GM12873 (cell line): ENCODE results near the gene APBA1.

ENCODE experiments used
- TF ChIP-seq, protein P1 (sequence below): IDR thresholded peaks from 2 replicates; pipeline ENCODE4 v1.5.1; 2012; ENCODE audit warnings: low read depth, mild to moderate bottlenecking, moderate library complexity, low read length, control low read depth; ENCODE audit not compliant: insufficient read depth; ENCODE audit errors: missing control alignments

APBA1 gene

DNA sequence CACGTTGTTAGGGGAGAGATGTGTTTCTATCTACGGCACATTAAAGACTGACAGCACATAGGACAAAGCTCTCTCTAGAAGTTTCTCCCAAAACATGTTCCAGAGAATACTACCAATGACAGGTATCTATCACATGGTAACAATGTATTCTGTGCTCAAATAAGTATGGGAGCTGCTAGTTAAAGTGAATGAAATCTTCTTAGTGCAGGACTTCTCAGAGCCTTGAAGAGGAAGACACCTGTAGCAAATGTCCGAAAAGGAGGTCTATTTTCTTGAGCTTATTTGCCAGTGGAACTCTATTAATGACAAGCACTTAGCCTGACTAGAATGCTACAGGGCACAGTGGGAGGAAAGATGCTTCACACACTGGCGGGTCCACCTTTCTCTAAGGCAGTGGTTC, 209.8 kb downstream of the APBA1 start:
- TF ChIP-seq, protein P1, sequence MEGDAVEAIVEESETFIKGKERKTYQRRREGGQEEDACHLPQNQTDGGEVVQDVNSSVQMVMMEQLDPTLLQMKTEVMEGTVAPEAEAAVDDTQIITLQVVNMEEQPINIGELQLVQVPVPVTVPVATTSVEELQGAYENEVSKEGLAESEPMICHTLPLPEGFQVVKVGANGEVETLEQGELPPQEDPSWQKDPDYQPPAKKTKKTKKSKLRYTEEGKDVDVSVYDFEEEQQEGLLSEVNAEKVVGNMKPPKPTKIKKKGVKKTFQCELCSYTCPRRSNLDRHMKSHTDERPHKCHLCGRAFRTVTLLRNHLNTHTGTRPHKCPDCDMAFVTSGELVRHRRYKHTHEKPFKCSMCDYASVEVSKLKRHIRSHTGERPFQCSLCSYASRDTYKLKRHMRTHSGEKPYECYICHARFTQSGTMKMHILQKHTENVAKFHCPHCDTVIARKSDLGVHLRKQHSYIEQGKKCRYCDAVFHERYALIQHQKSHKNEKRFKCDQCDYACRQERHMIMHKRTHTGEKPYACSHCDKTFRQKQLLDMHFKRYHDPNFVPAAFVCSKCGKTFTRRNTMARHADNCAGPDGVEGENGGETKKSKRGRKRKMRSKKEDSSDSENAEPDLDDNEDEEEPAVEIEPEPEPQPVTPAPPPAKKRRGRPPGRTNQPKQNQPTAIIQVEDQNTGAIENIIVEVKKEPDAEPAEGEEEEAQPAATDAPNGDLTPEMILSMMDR, result no peak

DNA sequence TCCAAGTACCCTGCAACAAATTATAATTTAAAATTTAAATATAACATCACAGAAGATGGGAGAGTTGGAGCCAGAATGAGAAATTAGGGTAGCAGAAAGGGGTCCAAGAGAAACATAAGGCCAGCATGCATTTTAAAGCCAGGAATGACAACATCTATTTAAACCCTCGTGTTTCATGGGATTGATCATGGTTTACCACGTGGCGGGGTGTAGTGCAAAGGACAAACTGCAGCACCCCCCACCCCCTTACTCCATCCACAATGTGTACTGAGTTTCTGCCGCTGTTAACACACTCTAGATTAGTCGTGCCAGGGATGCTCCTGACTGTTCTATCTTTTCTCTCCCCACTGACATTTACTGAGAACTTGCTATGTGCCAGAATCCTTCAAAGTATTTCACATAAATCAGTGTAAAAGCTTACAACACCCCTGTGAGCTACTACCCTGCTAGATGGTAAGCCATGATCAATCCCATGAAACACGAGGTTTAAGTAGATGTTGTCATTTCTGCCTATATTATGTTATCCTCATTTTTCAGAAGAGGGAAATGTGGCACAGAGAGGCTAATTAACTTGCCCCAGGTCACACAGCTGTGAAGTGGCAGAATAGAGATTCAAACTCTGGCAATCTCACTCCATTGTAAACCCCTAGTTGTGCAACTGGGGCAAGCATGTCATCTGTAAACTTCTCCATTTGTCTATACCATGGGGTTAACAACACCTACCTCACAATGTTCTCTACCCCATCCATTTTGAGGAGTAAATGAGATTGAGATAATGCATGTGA, 210.9 kb downstream of the APBA1 start:
- TF ChIP-seq, protein P1, result no peak

DNA sequence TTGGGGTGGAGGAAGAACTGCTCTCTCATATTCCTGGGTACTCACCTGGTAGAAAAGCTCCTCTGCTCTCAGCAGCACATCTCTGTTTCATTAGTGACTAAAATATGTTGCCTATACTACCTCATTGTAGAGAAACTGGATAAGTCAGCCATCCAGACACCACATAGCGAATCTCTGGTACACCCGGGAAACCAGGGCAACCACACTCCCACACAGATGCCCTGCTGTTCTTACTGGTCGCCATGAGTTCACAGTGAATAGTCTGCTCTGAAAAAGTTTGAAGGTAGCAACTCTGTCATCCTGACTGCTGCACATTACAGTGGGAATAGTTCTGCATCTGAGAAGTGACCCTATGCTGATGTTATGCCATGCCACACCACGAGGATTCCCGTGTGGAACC, 212.2 kb downstream of the APBA1 start:
- TF ChIP-seq, protein P1, result no peak

DNA sequence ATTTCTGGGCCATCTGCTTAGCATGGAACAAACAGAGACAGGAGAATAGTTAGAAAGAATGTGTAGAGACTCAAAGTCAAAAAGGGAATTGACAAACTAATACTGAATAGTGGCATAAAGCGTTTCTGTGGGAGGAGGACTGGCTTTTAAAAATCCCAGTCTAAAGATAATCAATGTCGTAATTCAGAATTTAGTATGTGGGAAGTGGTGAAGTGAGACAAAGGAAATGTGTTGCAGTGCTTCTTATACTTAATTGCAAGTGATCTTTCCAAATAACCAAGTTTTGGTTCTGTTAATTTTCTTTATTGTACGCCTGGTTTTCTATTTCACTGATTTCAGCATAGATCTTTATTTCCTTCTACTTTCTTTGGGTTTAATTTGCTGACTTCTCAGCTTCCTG, 214.0 kb downstream of the APBA1 start:
- TF ChIP-seq, protein P1, result no peak

DNA sequence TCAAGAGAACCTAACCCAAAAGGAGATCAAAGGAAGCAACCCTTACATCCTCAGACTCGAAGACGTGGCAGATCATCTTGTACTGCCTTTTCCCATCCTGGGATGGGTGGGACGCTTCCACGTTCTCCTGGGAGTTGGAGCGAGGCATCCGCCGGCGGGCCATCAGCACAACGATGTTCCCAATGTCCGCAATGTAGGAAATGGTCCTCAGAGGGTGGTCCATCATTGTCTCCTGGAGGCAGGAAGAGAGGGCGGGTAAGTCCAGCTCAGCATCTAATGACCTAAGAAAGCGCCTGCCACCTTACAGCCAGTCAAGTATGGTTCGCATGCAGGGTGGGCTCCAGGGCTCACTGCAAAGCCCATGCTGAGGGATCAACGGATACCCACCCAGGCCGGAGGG, 216.0 kb downstream of the APBA1 start:
- TF ChIP-seq, protein P1, result no peak

DNA sequence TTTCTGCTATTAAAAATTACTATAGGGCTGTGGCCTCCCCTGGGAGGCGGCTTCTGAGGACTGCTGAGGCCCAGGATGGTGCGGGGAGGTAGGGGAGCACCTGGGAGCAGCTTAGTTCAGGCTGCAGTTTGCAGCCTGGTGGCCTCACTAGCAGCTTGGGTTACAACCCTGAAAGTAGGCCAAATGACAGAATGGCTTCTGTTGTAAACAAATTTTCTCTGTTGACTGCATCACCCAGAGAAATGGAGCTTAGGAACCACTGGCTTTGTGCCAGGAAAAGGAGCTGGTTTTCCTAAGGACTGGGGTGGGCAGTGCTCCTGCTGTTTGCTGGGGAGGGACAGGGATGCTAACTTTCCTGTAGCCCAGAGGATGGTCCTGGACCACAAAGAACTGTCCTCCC, 216.9 kb downstream of the APBA1 start:
- TF ChIP-seq, protein P1, result no peak

DNA sequence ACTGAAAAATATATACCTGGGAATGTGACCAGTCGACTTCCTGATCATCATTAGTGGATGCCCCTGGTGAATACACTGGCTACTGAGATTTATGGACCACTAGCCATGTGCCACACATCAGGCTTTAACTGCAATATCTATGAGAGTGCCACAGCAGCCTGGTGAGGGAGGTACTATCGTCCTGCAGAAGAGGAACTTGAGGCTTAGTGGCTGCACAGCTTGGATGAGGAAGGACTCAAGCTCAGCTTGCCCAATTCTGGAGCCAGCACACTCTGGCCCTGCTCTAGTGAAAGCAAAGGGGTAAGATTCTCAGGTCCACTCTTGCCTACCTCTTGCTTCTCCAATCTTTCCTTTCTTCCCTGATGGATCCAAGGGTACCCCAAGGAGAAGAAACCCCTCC, 217.8 kb downstream of the APBA1 start:
- TF ChIP-seq, protein P1, result no peak
